Lower lobe of right lung (tissue), 2 donors: ENCODE results near the gene HDC. TPM values are rescaled to one million over a fixed set of nuclear protein-coding genes. Genes with fewer than 3 reads are reported as not detected.

Experiments
- ATAC-seq, 2 donors: fragments of 200-7000 bp; cut with Tn5 transposase; one replicate each; pipeline ENCODE4 v1.9.1; 2020 to 2022; ENCODE audit warnings: mild to moderate bottlenecking in 2 of 2, moderate library complexity in 2 of 2
- DNase-seq: peaks from one replicate; pipeline ENCODE4 v3.0.0-alpha.2; 2020
- H3K27ac ChIP-seq: fragments of 200-600 bp; one replicate; pipeline ENCODE4 v1.8.0; 2022
- H3K27me3 ChIP-seq: fragments of 200-600 bp; one replicate; pipeline ENCODE4 v1.8.0; 2022; ENCODE audit warnings: low read depth
- H3K36me3 ChIP-seq: fragments of 200-600 bp; one replicate; pipeline ENCODE4 v1.8.0; 2022; ENCODE audit warnings: mild to moderate bottlenecking
- H3K4me1 ChIP-seq: fragments of 200-600 bp; one replicate; pipeline ENCODE4 v1.8.0; 2022
- H3K4me3 ChIP-seq: fragments of 200-600 bp; one replicate; pipeline ENCODE4 v1.8.0; 2022; ENCODE audit warnings: mild to moderate bottlenecking
- H3K9me3 ChIP-seq: fragments of 200-600 bp; one replicate; pipeline ENCODE4 v1.8.0; 2022
- intact Hi-C: fragments of 100-400 bp; cut with DNase I; formaldehyde crosslinking; loops from one replicate; pipeline ENCODE4 v1.11.0; 2022
- total RNA-seq: library from RNA; stranded (reverse); fragmentation: NEBNext Ultra II Directional; extraction: Animal tissue kit (Norgen Biotek cat#: 25700); gene quantifications from one replicate; pipeline ENCODE4 v1.2.1, GENCODE V29; 2021
- TF ChIP-seq, protein P1 (sequence below): fragments of 200-600 bp; IDR thresholded peaks from one replicate; pipeline ENCODE4 v1.8.0; 2022; ENCODE audit warnings: antibody characterized with exemption, mild to moderate bottlenecking
- donor health status: DM: no; HTN: yes; CAD: no; lungs with severe emphysema.

HDC gene
- total RNA-seq, 1 donor from 2014 or later: 4.8 TPM

- no peak for ATAC-seq
- TF ChIP-seq, protein P1, sequence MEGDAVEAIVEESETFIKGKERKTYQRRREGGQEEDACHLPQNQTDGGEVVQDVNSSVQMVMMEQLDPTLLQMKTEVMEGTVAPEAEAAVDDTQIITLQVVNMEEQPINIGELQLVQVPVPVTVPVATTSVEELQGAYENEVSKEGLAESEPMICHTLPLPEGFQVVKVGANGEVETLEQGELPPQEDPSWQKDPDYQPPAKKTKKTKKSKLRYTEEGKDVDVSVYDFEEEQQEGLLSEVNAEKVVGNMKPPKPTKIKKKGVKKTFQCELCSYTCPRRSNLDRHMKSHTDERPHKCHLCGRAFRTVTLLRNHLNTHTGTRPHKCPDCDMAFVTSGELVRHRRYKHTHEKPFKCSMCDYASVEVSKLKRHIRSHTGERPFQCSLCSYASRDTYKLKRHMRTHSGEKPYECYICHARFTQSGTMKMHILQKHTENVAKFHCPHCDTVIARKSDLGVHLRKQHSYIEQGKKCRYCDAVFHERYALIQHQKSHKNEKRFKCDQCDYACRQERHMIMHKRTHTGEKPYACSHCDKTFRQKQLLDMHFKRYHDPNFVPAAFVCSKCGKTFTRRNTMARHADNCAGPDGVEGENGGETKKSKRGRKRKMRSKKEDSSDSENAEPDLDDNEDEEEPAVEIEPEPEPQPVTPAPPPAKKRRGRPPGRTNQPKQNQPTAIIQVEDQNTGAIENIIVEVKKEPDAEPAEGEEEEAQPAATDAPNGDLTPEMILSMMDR: no peak
Measured at GRCh38 chr15:50248994-50249582, 16.4 kb downstream of the HDC start.

GRCh38 chr15:50247819-50248655, 17.5 kb downstream of the HDC start:
- intact Hi-C loops: no loop called here
- DNase-seq (peak; percentile 67), ATAC-seq (peak; percentile 85 to 87)
- TF ChIP-seq, protein P1: no peak
- H3K27me3 ChIP-seq: no peaks in the 10 kb centered on the region
- H3K4me1 ChIP-seq: peaks cover 12% of the 10 kb centered on the region
- H3K4me3 ChIP-seq: no peak overlapping the region
- H3K36me3 ChIP-seq: no peaks in the 10 kb centered on the region
- no peaks in the 10 kb centered on the region for H3K9me3 ChIP-seq
- peak overlapping the region; percentile 37 for H3K27ac ChIP-seq

More at GRCh38 chr15:50248994-50249582, 16.4 kb downstream of the HDC start:
- H3K4me1 ChIP-seq: peaks cover 12% of the 10 kb centered on the region
- H3K9me3 ChIP-seq: no peaks in the 10 kb centered on the region
- H3K36me3 ChIP-seq: no peaks in the 10 kb centered on the region
- no peak for DNase-seq
- no peak overlapping the region for H3K4me3 ChIP-seq
- intact Hi-C loops: no loop called here
- H3K27ac ChIP-seq: no peak overlapping the region
- H3K27me3 ChIP-seq: no peaks in the 10 kb centered on the region

GRCh38 chr15:50246631-50247030, 18.9 kb downstream of the HDC start:
- H3K9me3 ChIP-seq: no peaks in the 10 kb centered on the region
- intact Hi-C loops: no loop called here
- H3K27ac ChIP-seq: no peak overlapping the region
- no peak overlapping the region for H3K4me3 ChIP-seq
- H3K27me3 ChIP-seq: no peaks in the 10 kb centered on the region
- H3K4me1 ChIP-seq: peaks cover 12% of the 10 kb centered on the region
- TF ChIP-seq, protein P1: no peak
- DNase-seq: no peak
- ATAC-seq: no peak
- H3K36me3 ChIP-seq: no peaks in the 10 kb centered on the region

- Histone ChIP-seq H3K4me1 (peaks cover 12% of the 10 kb centered on the region), H3K27me3 (no peaks in the 10 kb centered on the region), H3K27ac (no peak overlapping the region), H3K36me3 (no peaks in the 10 kb centered on the region), H3K9me3 (no peaks in the 10 kb centered on the region), H3K4me3 (no peak overlapping the region)
- intact Hi-C loops: no loop called here
- DNase-seq (no peak), ATAC-seq (no peak)
- TF ChIP-seq, protein P1: no peak
Measured at GRCh38 chr15:50244959-50245624, 20.4 kb downstream of the HDC start.

DNA sequence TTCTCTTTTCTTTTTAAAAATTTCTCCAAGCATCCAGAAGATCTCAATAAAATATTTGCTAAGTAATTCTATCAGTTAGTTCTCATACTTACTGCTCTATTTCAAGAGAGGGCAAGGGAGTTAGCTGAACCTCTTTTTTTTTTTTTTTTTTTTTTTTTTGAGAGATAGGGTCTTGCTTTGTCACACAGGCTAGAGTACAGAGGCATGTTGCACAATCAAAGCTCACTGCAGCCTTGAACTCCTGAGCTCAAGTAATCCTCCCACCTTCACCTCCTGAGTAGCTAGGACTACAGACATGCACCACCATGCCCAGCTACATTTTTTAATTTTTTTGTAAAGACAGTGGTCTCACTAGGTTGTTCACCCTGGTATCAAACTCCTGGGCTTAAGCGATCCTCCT, 21.4 kb downstream of the HDC start:
- DNase-seq (no peak), ATAC-seq (no peak)
- TF ChIP-seq, protein P1: no peak
- Histone ChIP-seq H3K4me1 (peaks cover 12% of the 10 kb centered on the region), H3K9me3 (no peaks in the 10 kb centered on the region), H3K36me3 (no peaks in the 10 kb centered on the region), H3K4me3 (no peak overlapping the region), H3K27me3 (no peaks in the 10 kb centered on the region), H3K27ac (no peak overlapping the region)
- intact Hi-C loops: no loop called here
